ENCODE measurements around the gene SLC25A12.

SLC25A12 gene

GRCh38 chr2:171883275-171883893 is 10.7 kb downstream of the SLC25A12 start:
- no peak for DNase-seq

- no peak for DNase-seq
These were observed 11.8 kb downstream of the SLC25A12 start for GRCh38 chr2:171882089-171882769.

GRCh38 chr2:171880774-171881173 is 13.3 kb downstream of the SLC25A12 start:
- no peak for DNase-seq

GRCh38 chr2:171879865-171880264 is 14.2 kb downstream of the SLC25A12 start:
- DNase-seq, result no peak

GRCh38 chr2:171878481-171878993 is 15.5 kb downstream of the SLC25A12 start:
- peak; percentile 37 for DNase-seq

GRCh38 chr2:171874963-171875362 is 19.1 kb downstream of the SLC25A12 start:
- no peak for DNase-seq

- no peak for DNase-seq
These were observed 19.5 kb downstream of the SLC25A12 start for GRCh38 chr2:171874517-171874916.

- DNase-seq, result no peak
These were observed 29.6 kb downstream of the SLC25A12 start for GRCh38 chr2:171864357-171864985.

- no peak for DNase-seq
These were observed 31.5 kb downstream of the SLC25A12 start for GRCh38 chr2:171862501-171862900.

- DNase-seq, result no peak
These were observed 35.6 kb downstream of the SLC25A12 start for GRCh38 chr2:171858397-171858958.

- no peak for DNase-seq
These were observed 38.6 kb downstream of the SLC25A12 start for GRCh38 chr2:171855401-171855800.

GRCh38 chr2:171852366-171852888 is 41.6 kb downstream of the SLC25A12 start:
- DNase-seq, result no peak

GRCh38 chr2:171847627-171848026 is 46.4 kb downstream of the SLC25A12 start:
- DNase-seq, result no peak

GRCh38 chr2:171846894-171847293 is 47.1 kb downstream of the SLC25A12 start:
- no peak for DNase-seq

GRCh38 chr2:171841996-171842395 is 52.0 kb downstream of the SLC25A12 start:
- DNase-seq, result no peak

GRCh38 chr2:171837736-171838135 is 56.3 kb downstream of the SLC25A12 start:
- no peak for DNase-seq

GRCh38 chr2:171836146-171836910 is 57.7 kb downstream of the SLC25A12 start:
- no peak for DNase-seq

GRCh38 chr2:171835386-171835785 is 58.7 kb downstream of the SLC25A12 start:
- DNase-seq, result no peak

- no peak for DNase-seq
These were observed 59.8 kb downstream of the SLC25A12 start for GRCh38 chr2:171834286-171834685.

GRCh38 chr2:171832489-171832888 is 61.6 kb downstream of the SLC25A12 start:
- no peak for DNase-seq

- DNase-seq, result no peak
These were observed 64.0 kb downstream of the SLC25A12 start for GRCh38 chr2:171830039-171830438.

GRCh38 chr2:171824086-171824485 is 70.0 kb downstream of the SLC25A12 start:
- DNase-seq, result peak; percentile 30

Measured in hematopoietic multipotent progenitor cell treated with erythropoietin and hydrocortisone succinate and interleukin-3 and kit ligand, for 6 days (in vitro differentiated cells).